ENCODE results near the gene OR6B3.
"Not testable (repeated sequence)": the region's sequence is repeated elsewhere in the genome, so short reads cannot be mapped to it uniquely, and the experiment has no call there.

OR6B3 gene

GRCh38 chr2:240044096-240044495 lies 9.2 kb downstream of the OR6B3 start:
- not testable (repeated sequence) for DNase-seq (ENCODE audit: low read depth in 2 of 2)

- no peak for DNase-seq (ENCODE audit: low read depth in 2 of 2)
Observed at GRCh38 chr2:240043279-240043989, 9.9 kb downstream of the OR6B3 start.

GRCh38 chr2:240042740-240043139 lies 10.6 kb downstream of the OR6B3 start:
- no peak for DNase-seq (ENCODE audit: low read depth in 2 of 2)

- DNase-seq (ENCODE audit: low read depth in 2 of 2), result no peak
Observed at GRCh38 chr2:240041363-240041762, 12.0 kb downstream of the OR6B3 start.

GRCh38 chr2:240037358-240037757 lies 16.0 kb downstream of the OR6B3 start:
- no peak for DNase-seq (ENCODE audit: low read depth in 2 of 2)

GRCh38 chr2:240033330-240033678 lies 20.0 kb downstream of the OR6B3 start:
- DNase-seq (ENCODE audit: low read depth in 2 of 2), result no peak

- no peak for DNase-seq (ENCODE audit: low read depth in 2 of 2)
Observed at GRCh38 chr2:240032406-240033329, 20.7 kb downstream of the OR6B3 start.

GRCh38 chr2:240030379-240031094 lies 22.8 kb downstream of the OR6B3 start, which contains the start of gene OR6B2:
Gene OR6B2 (minus strand): TSS chr2:240030429. CDS start chr2:240030429, 0 bp downstream.
- DNase-seq (ENCODE audit: low read depth in 2 of 2), result no peak

- DNase-seq (ENCODE audit: low read depth in 2 of 2), result peak in 1 of 2 donors; percentile 4
Observed at GRCh38 chr2:240024766-240025165, 28.6 kb downstream of the OR6B3 start.

- no peak for DNase-seq (ENCODE audit: low read depth in 2 of 2)
Observed at GRCh38 chr2:240023792-240024191, 29.5 kb downstream of the OR6B3 start.

- DNase-seq (ENCODE audit: low read depth in 2 of 2), result peak; percentile 20 to 27
Observed at GRCh38 chr2:240021488-240022104, 31.7 kb downstream of the OR6B3 start.

GRCh38 chr2:240018071-240018750 lies 35.1 kb downstream of the OR6B3 start:
- no peak for DNase-seq (ENCODE audit: low read depth in 2 of 2)

- DNase-seq (ENCODE audit: low read depth in 2 of 2), result no peak
Observed at GRCh38 chr2:240014327-240014726, 39.0 kb downstream of the OR6B3 start.

- DNase-seq (ENCODE audit: low read depth in 2 of 2), result no peak
Observed at GRCh38 chr2:240013343-240013742, 40.0 kb downstream of the OR6B3 start.

GRCh38 chr2:240002983-240003382 lies 50.3 kb downstream of the OR6B3 start:
- no peak for DNase-seq (ENCODE audit: low read depth in 2 of 2)

- no peak for DNase-seq (ENCODE audit: low read depth in 2 of 2)
Observed at GRCh38 chr2:240000671-240001070, 52.6 kb downstream of the OR6B3 start.

- no peak for DNase-seq (ENCODE audit: low read depth in 2 of 2)
Observed at GRCh38 chr2:239997686-239998409, 55.5 kb downstream of the OR6B3 start.
